ENCODE measurements around the gene RPLP2.

RPLP2 gene

DNA sequence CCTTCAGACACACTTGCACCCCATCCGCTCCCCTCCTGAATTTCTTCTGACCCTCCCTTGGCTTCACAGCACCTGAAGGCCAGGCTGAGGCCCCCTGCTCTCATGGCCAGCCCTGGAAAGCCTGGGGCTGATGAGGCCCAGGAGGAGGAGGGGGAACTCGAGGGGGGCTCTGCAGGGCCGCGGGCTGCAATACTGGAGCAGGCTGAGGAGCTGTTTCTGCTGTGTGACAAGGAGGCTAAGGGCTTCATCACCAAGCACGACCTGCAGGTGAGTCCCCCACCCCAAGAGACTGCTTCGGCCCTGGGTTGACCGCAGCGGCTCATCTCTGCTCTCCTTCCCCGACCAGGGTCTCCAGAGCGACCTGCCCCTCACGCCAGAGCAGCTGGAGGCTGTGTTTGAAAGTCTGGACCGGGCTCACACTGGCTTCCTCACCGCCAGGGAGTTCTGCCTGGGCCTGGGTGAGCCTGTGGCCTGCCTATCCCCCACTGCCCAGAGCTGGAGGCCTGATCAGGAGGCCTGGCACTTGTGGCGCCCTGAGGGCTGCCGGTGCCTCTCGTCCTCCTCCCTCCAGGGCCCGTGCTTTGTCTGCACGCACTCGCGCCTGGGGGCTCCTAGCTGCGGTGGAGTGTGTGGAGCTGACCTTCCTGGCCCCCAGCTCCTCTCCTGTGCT is 18.9 kb downstream of the RPLP2 start:
- no peak for TF ChIP-seq CREB1 (IDR thresholded peaks at IDR 0.05; ENCODE audit: low read depth)
- TF ChIP-seq EP300 (IDR thresholded peaks at IDR 0.05; ENCODE audit: borderline replicate concordance), result no peak
- TF ChIP-seq EGR1 (IDR thresholded peaks at IDR 0.05), result no peak
- TF ChIP-seq YY1 (IDR thresholded peaks at IDR 0.05; ENCODE audit: low read depth), result no peak
- no peak for TF ChIP-seq ZBTB7A (IDR thresholded peaks at IDR 0.05; ENCODE audit: low read depth)
- TF ChIP-seq FOXM1 (IDR thresholded peaks at IDR 0.05; ENCODE audit: borderline replicate concordance, low read depth), result no peak
- TF ChIP-seq TAF1 (IDR thresholded peaks at IDR 0.05; ENCODE audit: low read depth), result no peak
- no peak for TF ChIP-seq CEBPB (IDR thresholded peaks at IDR 0.05)
- TF ChIP-seq REST (IDR thresholded peaks at IDR 0.05; ENCODE audit: low read depth), result no peak
- TF ChIP-seq NFIC (IDR thresholded peaks at IDR 0.05), result no peak
- TF ChIP-seq RAD21 (IDR thresholded peaks at IDR 0.05; ENCODE audit: low read depth), result no peak
- no peak for TF ChIP-seq TCF12 (IDR thresholded peaks at IDR 0.05; ENCODE audit: low read depth)
- TF ChIP-seq USF1 (IDR thresholded peaks at IDR 0.05), result no peak
- TF ChIP-seq, protein P1, sequence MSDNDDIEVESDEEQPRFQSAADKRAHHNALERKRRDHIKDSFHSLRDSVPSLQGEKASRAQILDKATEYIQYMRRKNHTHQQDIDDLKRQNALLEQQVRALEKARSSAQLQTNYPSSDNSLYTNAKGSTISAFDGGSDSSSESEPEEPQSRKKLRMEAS (IDR thresholded peaks at IDR 0.05), result no peak
- no peak for TF ChIP-seq TEAD4 (IDR thresholded peaks at IDR 0.05)

GRCh38 chr11:829176-829846 is 19.5 kb downstream of the RPLP2 start:
- no peak for TF ChIP-seq TCF12 (IDR thresholded peaks at IDR 0.05; ENCODE audit: low read depth)
- TF ChIP-seq CREB1 (IDR thresholded peaks at IDR 0.05; ENCODE audit: low read depth), result no peak
- TF ChIP-seq EP300 (IDR thresholded peaks at IDR 0.05; ENCODE audit: borderline replicate concordance), result no peak
- no peak for TF ChIP-seq REST (IDR thresholded peaks at IDR 0.05; ENCODE audit: low read depth)
- TF ChIP-seq FOXM1 (IDR thresholded peaks at IDR 0.05; ENCODE audit: borderline replicate concordance, low read depth), result no peak
- no peak for TF ChIP-seq TEAD4 (IDR thresholded peaks at IDR 0.05)
- no peak for TF ChIP-seq YY1 (IDR thresholded peaks at IDR 0.05; ENCODE audit: low read depth)
- TF ChIP-seq USF1 (IDR thresholded peaks at IDR 0.05), result no peak
- TF ChIP-seq, protein P1 (IDR thresholded peaks at IDR 0.05), result no peak
- TF ChIP-seq TAF1 (IDR thresholded peaks at IDR 0.05; ENCODE audit: low read depth), result no peak
- TF ChIP-seq ZBTB7A (IDR thresholded peaks at IDR 0.05; ENCODE audit: low read depth), result no peak
- no peak for TF ChIP-seq RAD21 (IDR thresholded peaks at IDR 0.05; ENCODE audit: low read depth)

- no peak for TF ChIP-seq CEBPB (IDR thresholded peaks at IDR 0.05)
- no peak for TF ChIP-seq FOXM1 (IDR thresholded peaks at IDR 0.05; ENCODE audit: borderline replicate concordance, low read depth)
- no peak for TF ChIP-seq CREB1 (IDR thresholded peaks at IDR 0.05; ENCODE audit: low read depth)
- TF ChIP-seq, protein P1 (IDR thresholded peaks at IDR 0.05), result no peak
- TF ChIP-seq ZBTB7A (IDR thresholded peaks at IDR 0.05; ENCODE audit: low read depth), result no peak
- TF ChIP-seq TEAD4 (IDR thresholded peaks at IDR 0.05), result no peak
- TF ChIP-seq TCF12 (IDR thresholded peaks at IDR 0.05; ENCODE audit: low read depth), result no peak
- TF ChIP-seq EGR1 (IDR thresholded peaks at IDR 0.05), result no peak
- TF ChIP-seq RAD21 (IDR thresholded peaks at IDR 0.05; ENCODE audit: low read depth), result no peak
- no peak for TF ChIP-seq EP300 (IDR thresholded peaks at IDR 0.05; ENCODE audit: borderline replicate concordance)
- TF ChIP-seq TAF1 (IDR thresholded peaks at IDR 0.05; ENCODE audit: low read depth), result no peak
- no peak for TF ChIP-seq NFIC (IDR thresholded peaks at IDR 0.05)
- TF ChIP-seq YY1 (IDR thresholded peaks at IDR 0.05; ENCODE audit: low read depth), result no peak
- TF ChIP-seq USF1 (IDR thresholded peaks at IDR 0.05), result no peak
- TF ChIP-seq REST (IDR thresholded peaks at IDR 0.05; ENCODE audit: low read depth), result no peak
Observed at GRCh38 chr11:829847-830294, 20.1 kb downstream of the RPLP2 start.

Measured in Ishikawa (cell line).